Memory B cell (primary cell): ENCODE measurements around the gene ACSL6.

ENCODE experiments used
- ATAC-seq: fragments of 150-1000 bp; cut with Tn5 transposase; 2 replicates; pipeline ENCODE4 v1.10.0; 2021; ENCODE audit warnings: low read depth, mild to moderate bottlenecking, moderate library complexity
- DNase-seq, 2 donors: peaks; one replicate each; pipeline ENCODE4 v3.0.0; 2022; ENCODE audit warnings: low spot score in 2 of 2
- H3K27ac Mint-ChIP-seq: one replicate; pipeline ENCODE4 v1.8.0; 2022; ENCODE audit warnings: mild to moderate bottlenecking, moderate library complexity, mixed read lengths
- H3K27me3 Mint-ChIP-seq: one replicate; pipeline ENCODE4 v1.8.0; 2022; ENCODE audit warnings: mixed read lengths
- H3K36me3 Mint-ChIP-seq: one replicate; pipeline ENCODE4 v1.8.0; 2022; ENCODE audit warnings: mild to moderate bottlenecking, mixed read lengths
- H3K4me1 Mint-ChIP-seq: one replicate; pipeline ENCODE4 v1.8.0; 2022; ENCODE audit warnings: mixed read lengths
- H3K4me3 Mint-ChIP-seq: one replicate; pipeline ENCODE4 v1.8.0; 2022; ENCODE audit warnings: mild to moderate bottlenecking, moderate library complexity, mixed read lengths
- H3K9me3 Mint-ChIP-seq: one replicate; pipeline ENCODE4 v1.8.0; 2022; ENCODE audit warnings: mixed read lengths

Gene ACSL6

GRCh38 chr5:131976414-131977211, 34.8 kb downstream of the ACSL6 start:
- peaks cover 4% of the 10 kb centered on the region for H3K4me1 Mint-ChIP-seq
- no peaks in the 10 kb centered on the region for H3K36me3 Mint-ChIP-seq
- no peak overlapping the region for H3K27ac Mint-ChIP-seq
- H3K27me3 Mint-ChIP-seq, result peaks cover 1% of the 10 kb centered on the region
- no peak for ATAC-seq
- no peak for DNase-seq
- no peak overlapping the region for H3K4me3 Mint-ChIP-seq
- H3K9me3 Mint-ChIP-seq, result no peaks in the 10 kb centered on the region

- H3K4me3 Mint-ChIP-seq, result no peak overlapping the region
- no peak overlapping the region for H3K27ac Mint-ChIP-seq
- no peaks in the 10 kb centered on the region for H3K9me3 Mint-ChIP-seq
- no peaks in the 10 kb centered on the region for H3K27me3 Mint-ChIP-seq
- no peak for ATAC-seq
- DNase-seq, result no peak
- H3K4me1 Mint-ChIP-seq, result peaks cover 4% of the 10 kb centered on the region
- H3K36me3 Mint-ChIP-seq, result no peaks in the 10 kb centered on the region
Observed at GRCh38 chr5:131974956-131975726, 36.3 kb downstream of the ACSL6 start.

GRCh38 chr5:131974622-131974955, 36.9 kb downstream of the ACSL6 start:
- no peak overlapping the region for H3K4me3 Mint-ChIP-seq
- ATAC-seq (no peak), DNase-seq (no peak)
- H3K36me3 Mint-ChIP-seq, result no peaks in the 10 kb centered on the region
- peaks cover 4% of the 10 kb centered on the region for H3K4me1 Mint-ChIP-seq
- no peak overlapping the region for H3K27ac Mint-ChIP-seq
- H3K9me3 Mint-ChIP-seq, result no peaks in the 10 kb centered on the region
- H3K27me3 Mint-ChIP-seq, result no peaks in the 10 kb centered on the region

GRCh38 chr5:131974016-131974415, 37.4 kb downstream of the ACSL6 start:
- no peak overlapping the region for H3K27ac Mint-ChIP-seq
- ATAC-seq (no peak), DNase-seq (no peak)
- H3K27me3 Mint-ChIP-seq, result no peaks in the 10 kb centered on the region
- no peaks in the 10 kb centered on the region for H3K36me3 Mint-ChIP-seq
- no peaks in the 10 kb centered on the region for H3K9me3 Mint-ChIP-seq
- H3K4me3 Mint-ChIP-seq, result no peak overlapping the region
- H3K4me1 Mint-ChIP-seq, result peaks cover 4% of the 10 kb centered on the region

- no peaks in the 10 kb centered on the region for H3K27me3 Mint-ChIP-seq
- H3K27ac Mint-ChIP-seq, result no peak overlapping the region
- H3K36me3 Mint-ChIP-seq, result no peaks in the 10 kb centered on the region
- DNase-seq, result no peak
- no peaks in the 10 kb centered on the region for H3K9me3 Mint-ChIP-seq
- peaks cover 4% of the 10 kb centered on the region for H3K4me1 Mint-ChIP-seq
- H3K4me3 Mint-ChIP-seq, result no peak overlapping the region
- no peak for ATAC-seq
Observed at GRCh38 chr5:131973089-131973712, 38.3 kb downstream of the ACSL6 start.

GRCh38 chr5:131968396-131968954, 43.0 kb downstream of the ACSL6 start:
- ATAC-seq (no peak), DNase-seq (no peak)
- Mint-ChIP-seq H3K27ac (no peak overlapping the region), H3K27me3 (peaks cover 5% of the 10 kb centered on the region), H3K4me1 (no peaks in the 10 kb centered on the region), H3K9me3 (no peaks in the 10 kb centered on the region), H3K4me3 (no peak overlapping the region), H3K36me3 (no peaks in the 10 kb centered on the region)

GRCh38 chr5:131966551-131966950, 44.9 kb downstream of the ACSL6 start:
- Mint-ChIP-seq H3K36me3 (no peaks in the 10 kb centered on the region), H3K27me3 (peaks cover 5% of the 10 kb centered on the region), H3K27ac (no peak overlapping the region), H3K9me3 (no peaks in the 10 kb centered on the region), H3K4me1 (no peaks in the 10 kb centered on the region), H3K4me3 (no peak overlapping the region)
- DNase-seq (no peak), ATAC-seq (no peak)

GRCh38 chr5:131965826-131966415, 45.5 kb downstream of the ACSL6 start:
- Mint-ChIP-seq H3K27me3 (peaks cover 5% of the 10 kb centered on the region), H3K36me3 (no peaks in the 10 kb centered on the region), H3K4me3 (no peak overlapping the region), H3K9me3 (no peaks in the 10 kb centered on the region), H3K4me1 (no peaks in the 10 kb centered on the region), H3K27ac (no peak overlapping the region)
- no peak for DNase-seq
- ATAC-seq, result no peak

- no peaks in the 10 kb centered on the region for H3K9me3 Mint-ChIP-seq
- H3K36me3 Mint-ChIP-seq, result no peaks in the 10 kb centered on the region
- no peak for ATAC-seq
- H3K27ac Mint-ChIP-seq, result no peak overlapping the region
- no peaks in the 10 kb centered on the region for H3K4me1 Mint-ChIP-seq
- no peak overlapping the region for H3K4me3 Mint-ChIP-seq
- H3K27me3 Mint-ChIP-seq, result peaks cover 3% of the 10 kb centered on the region
- no peak for DNase-seq
Observed at GRCh38 chr5:131959906-131960305, 51.6 kb downstream of the ACSL6 start.

GRCh38 chr5:131959136-131959535, 52.3 kb downstream of the ACSL6 start:
- no peaks in the 10 kb centered on the region for H3K9me3 Mint-ChIP-seq
- DNase-seq (no peak), ATAC-seq (no peak)
- H3K36me3 Mint-ChIP-seq, result no peaks in the 10 kb centered on the region
- peaks cover 8% of the 10 kb centered on the region for H3K27me3 Mint-ChIP-seq
- H3K27ac Mint-ChIP-seq, result no peak overlapping the region
- no peaks in the 10 kb centered on the region for H3K4me1 Mint-ChIP-seq
- H3K4me3 Mint-ChIP-seq, result no peak overlapping the region

- Mint-ChIP-seq H3K27ac (no peak overlapping the region), H3K36me3 (no peaks in the 10 kb centered on the region), H3K4me3 (no peak overlapping the region), H3K4me1 (no peaks in the 10 kb centered on the region), H3K27me3 (peaks cover 5% of the 10 kb centered on the region), H3K9me3 (no peaks in the 10 kb centered on the region)
- ATAC-seq, result no peak
- no peak for DNase-seq
Observed at GRCh38 chr5:131957721-131958441, 53.6 kb downstream of the ACSL6 start.

GRCh38 chr5:131953969-131954368, 57.5 kb downstream of the ACSL6 start:
- Mint-ChIP-seq H3K36me3 (no peaks in the 10 kb centered on the region), H3K27me3 (peaks cover 9% of the 10 kb centered on the region), H3K9me3 (no peaks in the 10 kb centered on the region), H3K4me1 (no peaks in the 10 kb centered on the region), H3K27ac (no peak overlapping the region), H3K4me3 (no peak overlapping the region)
- no peak for ATAC-seq
- no peak for DNase-seq

GRCh38 chr5:131952301-131952857, 59.1 kb downstream of the ACSL6 start:
- no peak overlapping the region for H3K4me3 Mint-ChIP-seq
- no peaks in the 10 kb centered on the region for H3K4me1 Mint-ChIP-seq
- H3K9me3 Mint-ChIP-seq, result no peaks in the 10 kb centered on the region
- no peak overlapping the region for H3K27ac Mint-ChIP-seq
- DNase-seq, result no peak
- peaks cover 10% of the 10 kb centered on the region for H3K27me3 Mint-ChIP-seq
- no peaks in the 10 kb centered on the region for H3K36me3 Mint-ChIP-seq
- no peak for ATAC-seq
